ENCODE data around the gene HPGDS.

The HPGDS gene

DNA sequence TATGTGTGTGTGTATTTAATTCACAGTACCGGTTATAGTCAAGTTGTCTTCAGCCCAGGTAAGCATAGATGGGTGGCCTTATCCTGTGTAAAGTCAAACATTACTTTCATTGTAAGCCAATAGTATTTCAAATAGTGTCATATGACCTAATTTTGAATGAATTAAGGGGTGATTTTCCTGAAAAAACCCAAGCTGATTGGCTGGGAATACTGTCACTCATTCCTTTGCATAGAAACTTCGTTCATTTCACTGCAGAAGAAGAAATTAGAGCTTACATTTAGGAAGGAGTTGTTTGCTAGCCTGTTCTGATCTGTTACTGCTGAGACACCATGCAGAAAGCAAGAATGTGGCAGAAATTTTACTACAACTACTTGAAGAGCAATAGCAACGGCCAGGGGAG is 89.6 kb downstream of the HPGDS start:
- no peak for DNase-seq (ENCODE audit: low read depth)

GRCh38 chr4:94251094-94251493 is 91.5 kb downstream of the HPGDS start:
- no peak for DNase-seq (ENCODE audit: low read depth)
